Measurements from ENCODE around the gene ZBTB46.

ZBTB46 gene

DNA sequence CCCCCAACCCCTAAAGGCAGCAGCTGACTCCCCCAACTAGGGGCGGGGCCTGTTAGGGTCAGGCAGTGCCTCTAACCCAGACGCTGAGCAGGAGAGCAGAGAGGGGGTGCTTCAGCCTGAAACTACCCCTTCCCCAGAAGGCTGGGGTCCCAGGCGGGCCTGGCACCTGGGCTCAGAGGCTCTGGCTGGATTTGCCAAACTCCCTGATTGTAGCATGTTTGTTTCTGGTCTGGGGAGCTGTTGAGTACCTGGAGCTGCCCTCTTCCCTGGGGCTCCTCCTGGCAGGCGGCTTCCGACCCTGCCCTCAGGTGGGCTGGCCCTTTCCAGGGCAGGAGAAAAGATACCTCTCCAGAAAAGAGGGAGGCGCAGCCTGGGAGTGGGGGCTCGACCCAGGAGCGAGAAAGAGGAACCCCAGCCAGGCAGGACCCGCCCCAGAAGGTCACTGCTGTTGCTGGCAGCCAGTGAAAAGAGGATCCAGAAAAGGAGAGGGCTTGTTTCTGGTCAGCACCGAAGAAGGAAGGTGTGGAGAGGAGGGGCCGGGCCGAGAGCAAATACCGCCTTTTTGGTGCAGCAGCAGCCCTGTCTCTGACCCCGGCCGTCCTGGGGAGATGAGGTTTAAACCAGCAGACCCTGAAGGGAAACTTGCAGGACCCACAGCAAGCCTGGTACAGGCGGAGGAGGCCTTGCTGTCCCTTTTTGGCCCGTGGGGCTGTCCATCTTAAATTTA lies 29.4 kb upstream of the ZBTB46 start:
- TF ChIP-seq, protein P1, sequence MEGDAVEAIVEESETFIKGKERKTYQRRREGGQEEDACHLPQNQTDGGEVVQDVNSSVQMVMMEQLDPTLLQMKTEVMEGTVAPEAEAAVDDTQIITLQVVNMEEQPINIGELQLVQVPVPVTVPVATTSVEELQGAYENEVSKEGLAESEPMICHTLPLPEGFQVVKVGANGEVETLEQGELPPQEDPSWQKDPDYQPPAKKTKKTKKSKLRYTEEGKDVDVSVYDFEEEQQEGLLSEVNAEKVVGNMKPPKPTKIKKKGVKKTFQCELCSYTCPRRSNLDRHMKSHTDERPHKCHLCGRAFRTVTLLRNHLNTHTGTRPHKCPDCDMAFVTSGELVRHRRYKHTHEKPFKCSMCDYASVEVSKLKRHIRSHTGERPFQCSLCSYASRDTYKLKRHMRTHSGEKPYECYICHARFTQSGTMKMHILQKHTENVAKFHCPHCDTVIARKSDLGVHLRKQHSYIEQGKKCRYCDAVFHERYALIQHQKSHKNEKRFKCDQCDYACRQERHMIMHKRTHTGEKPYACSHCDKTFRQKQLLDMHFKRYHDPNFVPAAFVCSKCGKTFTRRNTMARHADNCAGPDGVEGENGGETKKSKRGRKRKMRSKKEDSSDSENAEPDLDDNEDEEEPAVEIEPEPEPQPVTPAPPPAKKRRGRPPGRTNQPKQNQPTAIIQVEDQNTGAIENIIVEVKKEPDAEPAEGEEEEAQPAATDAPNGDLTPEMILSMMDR (IDR thresholded peaks at IDR 0.05; ENCODE audit: low read depth, low read length, missing control alignments), result no peak
- no peak overlapping the region for H3K4me3 ChIP-seq (ENCODE audit: low read depth, low read length)
- DNase-seq (ENCODE audit: low read depth), result no peak

DNA sequence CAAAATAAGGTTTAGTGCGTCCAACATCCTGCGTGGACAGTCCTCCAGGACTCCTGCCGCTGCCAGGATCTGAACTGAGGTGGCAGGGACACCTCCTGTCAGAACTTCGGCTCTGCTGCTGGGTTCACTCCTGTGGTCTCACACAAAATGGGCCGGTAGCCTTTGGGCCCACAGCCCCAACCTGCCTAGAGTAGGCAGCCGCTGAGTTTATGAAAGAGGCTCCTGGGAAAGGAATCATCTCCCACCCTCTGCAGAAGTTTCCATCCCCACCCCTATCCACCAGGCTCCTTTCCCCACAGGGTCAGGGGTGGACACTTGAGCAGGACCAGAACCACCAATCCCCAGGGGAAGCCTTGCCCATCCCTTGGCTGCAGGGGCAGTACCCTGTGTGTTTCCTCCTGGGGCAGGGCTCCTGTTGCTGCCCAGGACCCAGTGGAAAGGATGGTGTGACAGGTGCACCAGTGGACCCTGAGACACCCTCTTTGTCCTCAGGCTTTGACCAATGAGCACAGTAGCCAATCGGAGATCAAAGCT lies 28.2 kb upstream of the ZBTB46 start:
- H3K4me3 ChIP-seq (ENCODE audit: low read depth, low read length), result no peak overlapping the region
- DNase-seq (ENCODE audit: low read depth), result no peak
- TF ChIP-seq, protein P1 (IDR thresholded peaks at IDR 0.05; ENCODE audit: low read depth, low read length, missing control alignments), result no peak

DNA sequence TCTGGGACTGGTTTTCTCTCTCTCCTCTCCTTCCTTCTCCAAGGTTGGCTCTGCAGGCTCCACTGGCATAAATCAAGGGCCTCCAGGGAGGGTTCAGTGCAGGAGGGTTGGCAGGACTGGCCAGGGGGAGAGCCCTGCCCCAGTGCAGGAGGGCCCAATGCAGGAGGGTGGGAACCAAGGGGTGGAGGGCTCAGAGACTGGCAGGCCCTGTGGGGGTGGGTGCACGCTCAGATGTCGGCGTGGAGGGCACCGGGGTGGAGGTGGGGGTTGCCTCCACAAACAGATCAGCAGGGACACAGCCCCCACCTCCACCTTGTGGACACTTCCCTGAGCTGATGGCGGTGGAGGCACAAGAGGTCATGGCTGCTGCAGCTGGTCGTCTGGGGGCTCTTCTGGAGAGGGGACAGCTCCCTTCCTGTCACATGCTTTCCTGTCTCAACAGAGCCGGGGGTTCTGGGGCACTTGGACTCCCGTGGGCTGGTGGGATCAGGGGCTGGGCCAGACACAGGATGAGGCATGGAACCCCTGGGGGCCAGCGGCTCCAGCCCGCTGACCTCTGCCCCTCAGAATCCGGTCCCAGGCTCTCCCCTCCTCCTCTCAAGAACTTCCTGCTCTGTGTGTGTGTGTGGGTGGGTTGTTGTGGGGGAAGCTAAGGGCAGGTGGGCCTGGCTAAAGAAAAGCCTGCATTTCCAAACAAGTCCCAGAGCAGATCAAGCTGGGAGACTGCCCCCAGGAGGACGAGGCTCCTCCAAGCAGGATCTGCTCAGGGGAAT lies 27.5 kb upstream of the ZBTB46 start:
- no peak for DNase-seq (ENCODE audit: low read depth)
- TF ChIP-seq, protein P1 (IDR thresholded peaks at IDR 0.05; ENCODE audit: low read depth, low read length, missing control alignments), result no peak
- H3K4me3 ChIP-seq (ENCODE audit: low read depth, low read length), result no peak overlapping the region

DNA sequence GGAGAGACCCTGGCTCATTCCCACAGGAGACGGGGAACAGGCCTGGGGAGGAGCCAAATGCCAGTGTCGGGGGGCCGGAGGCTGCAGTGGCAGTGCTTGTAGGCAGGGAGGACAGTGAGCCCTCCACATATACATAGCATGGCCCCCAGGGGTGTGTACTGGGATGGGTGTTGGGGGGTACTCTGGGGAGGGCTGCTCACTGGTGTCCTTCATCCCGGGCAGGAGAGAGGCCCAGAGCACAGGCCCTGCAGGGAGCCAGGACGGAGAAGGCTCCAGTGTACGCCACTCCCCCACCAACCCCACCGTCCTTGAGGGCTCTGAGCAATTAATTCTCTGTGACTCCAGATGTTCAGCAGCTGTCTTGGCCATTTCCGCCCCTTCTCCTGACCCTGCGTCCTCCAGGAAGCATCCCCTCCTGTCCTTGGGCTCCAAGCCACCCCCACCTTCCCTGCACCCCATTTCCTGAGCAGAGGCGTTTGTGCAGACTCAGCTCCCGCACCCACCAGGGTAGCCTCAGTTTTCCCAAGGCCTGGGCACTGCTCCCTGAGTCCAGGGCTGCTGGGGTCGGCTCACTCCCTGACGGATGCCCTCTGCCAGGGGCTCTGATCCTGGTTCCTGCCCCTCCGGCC lies 26.8 kb upstream of the ZBTB46 start:
- H3K4me3 ChIP-seq (ENCODE audit: low read depth, low read length), result no peak overlapping the region
- TF ChIP-seq, protein P1 (IDR thresholded peaks at IDR 0.05; ENCODE audit: low read depth, low read length, missing control alignments), result no peak
- no peak for DNase-seq (ENCODE audit: low read depth)

DNA sequence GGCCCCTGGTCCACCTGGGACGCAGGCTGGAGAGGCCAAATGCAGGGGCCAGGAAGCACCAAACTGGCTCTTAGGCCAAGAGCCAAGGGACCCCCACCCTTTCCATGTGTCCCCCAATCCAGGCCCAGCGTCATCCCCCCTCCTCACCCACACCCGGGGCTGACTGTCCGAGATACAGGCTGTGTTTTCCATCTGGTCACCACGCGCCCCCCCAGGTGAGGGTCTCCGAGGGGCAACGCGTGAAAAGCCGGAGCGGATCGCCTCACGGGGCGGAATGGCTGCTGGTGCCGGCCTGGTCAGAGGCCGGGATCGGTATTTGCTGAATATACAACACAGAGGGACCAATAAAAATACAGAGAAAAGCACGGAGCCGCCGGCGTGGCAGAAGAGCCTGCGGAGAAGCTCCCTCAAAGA lies 25.0 kb upstream of the ZBTB46 start:
- TF ChIP-seq, protein P1 (IDR thresholded peaks at IDR 0.05; ENCODE audit: low read depth, low read length, missing control alignments), result no peak
- DNase-seq (ENCODE audit: low read depth), result no peak
- H3K4me3 ChIP-seq (ENCODE audit: low read depth, low read length), result no peak overlapping the region

DNA sequence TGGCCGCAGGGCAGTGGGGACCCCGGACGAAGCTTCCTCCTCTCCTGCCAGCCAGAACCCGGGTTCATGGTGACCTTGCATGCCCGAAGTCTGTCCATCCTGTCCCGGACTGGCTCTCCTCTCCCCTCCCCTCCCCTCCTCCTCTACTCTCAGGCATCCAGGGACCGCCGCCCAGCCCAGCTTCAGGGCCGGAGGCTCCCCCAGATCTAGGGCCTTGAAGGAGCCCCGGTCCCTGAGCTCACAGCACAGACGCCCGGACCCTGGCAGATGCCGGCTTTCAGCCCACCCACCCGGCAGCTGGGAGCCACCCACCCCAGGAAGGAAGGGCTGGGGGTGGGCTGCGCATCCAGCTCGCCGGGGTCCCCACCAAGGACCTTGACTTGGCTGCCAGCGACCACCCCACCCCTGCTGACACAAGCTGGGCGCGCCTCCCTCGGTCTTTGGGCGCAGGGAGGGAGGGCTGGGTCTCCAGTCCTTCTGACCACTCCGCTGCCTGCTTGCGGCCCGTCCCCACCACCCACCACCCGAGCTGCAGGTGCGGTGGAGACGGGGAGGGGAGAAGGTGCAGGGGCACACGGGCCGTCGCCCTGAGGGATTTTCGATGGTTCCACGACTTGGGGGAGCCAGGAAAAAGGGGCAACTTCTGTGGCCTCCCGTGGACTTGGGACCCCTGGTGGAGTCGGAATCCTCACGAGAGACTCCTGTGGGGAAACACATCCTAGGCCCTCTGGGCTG lies 24.5 kb upstream of the ZBTB46 start:
- no peak for DNase-seq (ENCODE audit: low read depth)
- no peak overlapping the region for H3K4me3 ChIP-seq (ENCODE audit: low read depth, low read length)
- TF ChIP-seq, protein P1 (IDR thresholded peaks at IDR 0.05; ENCODE audit: low read depth, low read length, missing control alignments), result no peak

Measured in GM12864 (cell line).